ENCODE results near the gene KIFC3. TPM values are rescaled to one million over a fixed set of nuclear protein-coding genes. Genes with fewer than 3 reads are reported as not detected.

KIFC3 gene
- total and polyA plus RNA-seq, 2 of the 13 experiments (the other 11 are each of a cell fraction or from before 2014, with no cell fraction given): 42.1 to 45.3 TPM

- TF ChIP-seq ZNF281 (CRISPR knock-in tag; IDR thresholded peaks at IDR 0.05; ENCODE audit: borderline replicate concordance) (no peak), KDM6A (CRISPR knock-in tag; IDR thresholded peaks at IDR 0.05; ENCODE audit: low read depth) (peak; percentile 50; the same call in 1 of the 2 replicates), ZSCAN30 (CRISPR knock-in tag; IDR thresholded peaks at IDR 0.05) (no peak), ZNF564 (CRISPR knock-in tag; IDR thresholded peaks at IDR 0.05) (peak; percentile 87; the same call in 1 of the 2 replicates), TOPORS (CRISPR knock-in tag; IDR thresholded peaks at IDR 0.05) (no peak), ZBTB20 (CRISPR knock-in tag; IDR thresholded peaks at IDR 0.05; ENCODE audit: borderline replicate concordance, low read depth) (no peak), ZNF530 (CRISPR knock-in tag; IDR thresholded peaks at IDR 0.05; ENCODE audit: low read depth) (no peak), SYNCRIP (IDR thresholded peaks at IDR 0.05; ENCODE audit: insufficient read depth, low read depth, low read length) (no peak), ZNF781 (CRISPR knock-in tag; IDR thresholded peaks at IDR 0.05; ENCODE audit: borderline replicate concordance, not compliant biosample characterization) (peak; percentile 43), ZSCAN29 (CRISPR knock-in tag; conservative IDR thresholded peaks at IDR 0.05) (peak; percentile 60; the same call in 1 of the 2 replicates), IKZF1 (IDR thresholded peaks at IDR 0.05) (no peak), BCL6 (CRISPR knock-in tag; IDR thresholded peaks at IDR 0.05) (peak; percentile 60; the same call in 1 of the 2 replicates)
- TF ChIP-seq, protein P1, sequence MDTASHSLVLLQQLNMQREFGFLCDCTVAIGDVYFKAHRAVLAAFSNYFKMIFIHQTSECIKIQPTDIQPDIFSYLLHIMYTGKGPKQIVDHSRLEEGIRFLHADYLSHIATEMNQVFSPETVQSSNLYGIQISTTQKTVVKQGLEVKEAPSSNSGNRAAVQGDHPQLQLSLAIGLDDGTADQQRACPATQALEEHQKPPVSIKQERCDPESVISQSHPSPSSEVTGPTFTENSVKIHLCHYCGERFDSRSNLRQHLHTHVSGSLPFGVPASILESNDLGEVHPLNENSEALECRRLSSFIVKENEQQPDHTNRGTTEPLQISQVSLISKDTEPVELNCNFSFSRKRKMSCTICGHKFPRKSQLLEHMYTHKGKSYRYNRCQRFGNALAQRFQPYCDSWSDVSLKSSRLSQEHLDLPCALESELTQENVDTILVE (CRISPR knock-in tag; IDR thresholded peaks at IDR 0.05): 0 out of 2 replicates have a peak, but pooled peaks have one; percentile 52
- TF ChIP-seq, protein P2, sequence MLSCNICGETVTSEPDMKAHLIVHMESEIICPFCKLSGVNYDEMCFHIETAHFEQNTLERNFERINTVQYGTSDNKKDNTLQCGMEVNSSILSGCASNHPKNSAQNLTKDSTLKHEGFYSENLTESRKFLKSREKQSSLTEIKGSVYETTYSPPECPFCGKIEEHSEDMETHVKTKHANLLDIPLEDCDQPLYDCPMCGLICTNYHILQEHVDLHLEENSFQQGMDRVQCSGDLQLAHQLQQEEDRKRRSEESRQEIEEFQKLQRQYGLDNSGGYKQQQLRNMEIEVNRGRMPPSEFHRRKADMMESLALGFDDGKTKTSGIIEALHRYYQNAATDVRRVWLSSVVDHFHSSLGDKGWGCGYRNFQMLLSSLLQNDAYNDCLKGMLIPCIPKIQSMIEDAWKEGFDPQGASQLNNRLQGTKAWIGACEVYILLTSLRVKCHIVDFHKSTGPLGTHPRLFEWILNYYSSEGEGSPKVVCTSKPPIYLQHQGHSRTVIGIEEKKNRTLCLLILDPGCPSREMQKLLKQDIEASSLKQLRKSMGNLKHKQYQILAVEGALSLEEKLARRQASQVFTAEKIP (CRISPR knock-in tag; IDR thresholded peaks at IDR 0.05; ENCODE audit: borderline replicate concordance): no peak
- TF ChIP-seq, protein P3, sequence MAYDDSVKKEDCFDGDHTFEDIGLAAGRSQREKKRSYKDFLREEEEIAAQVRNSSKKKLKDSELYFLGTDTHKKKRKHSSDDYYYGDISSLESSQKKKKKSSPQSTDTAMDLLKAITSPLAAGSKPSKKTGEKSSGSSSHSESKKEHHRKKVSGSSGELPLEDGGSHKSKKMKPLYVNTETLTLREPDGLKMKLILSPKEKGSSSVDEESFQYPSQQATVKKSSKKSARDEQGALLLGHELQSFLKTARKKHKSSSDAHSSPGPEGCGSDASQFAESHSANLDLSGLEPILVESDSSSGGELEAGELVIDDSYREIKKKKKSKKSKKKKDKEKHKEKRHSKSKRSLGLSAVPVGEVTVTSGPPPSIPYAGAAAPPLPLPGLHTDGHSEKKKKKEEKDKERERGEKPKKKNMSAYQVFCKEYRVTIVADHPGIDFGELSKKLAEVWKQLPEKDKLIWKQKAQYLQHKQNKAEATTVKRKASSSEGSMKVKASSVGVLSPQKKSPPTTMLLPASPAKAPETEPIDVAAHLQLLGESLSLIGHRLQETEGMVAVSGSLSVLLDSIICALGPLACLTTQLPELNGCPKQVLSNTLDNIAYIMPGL (CRISPR knock-in tag; IDR thresholded peaks at IDR 0.05; ENCODE audit: borderline replicate concordance in 1 of 2, low read depth in 1 of 2): peak; percentile 38 to 43; a peak in 1 of 4 replicates
- TF ChIP-seq, protein P4, sequence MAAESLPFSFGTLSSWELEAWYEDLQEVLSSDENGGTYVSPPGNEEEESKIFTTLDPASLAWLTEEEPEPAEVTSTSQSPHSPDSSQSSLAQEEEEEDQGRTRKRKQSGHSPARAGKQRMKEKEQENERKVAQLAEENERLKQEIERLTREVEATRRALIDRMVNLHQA (CRISPR knock-in tag; IDR thresholded peaks at IDR 0.05): no peak
These were observed 8.1 kb upstream of the KIFC3 start (continued) for GRCh38 chr16:57810197-57811031.

All from HepG2 (cell line).